GM18951 (cell line): ENCODE results near the gene SRSF9.

Experiments used
- POLR2A ChIP-seq: IDR thresholded peaks from 4 replicates; pipeline ENCODE4 v1.6.1; 2011; ENCODE audit warnings: mild to moderate bottlenecking; ENCODE audit not compliant: insufficient read length, insufficient read depth; ENCODE audit errors: extremely low read depth
- in situ Hi-C: fragments of 300-500 bp; cut with MboI; formaldehyde crosslinking; loops from one replicate; pipeline ENCODE4 v1.12.0; 2022; ENCODE audit warnings: low sequenced_read_pairs, mixed read lengths, inconsistent platforms; ENCODE audit not compliant: unreplicated experiment

SRSF9 gene

DNA sequence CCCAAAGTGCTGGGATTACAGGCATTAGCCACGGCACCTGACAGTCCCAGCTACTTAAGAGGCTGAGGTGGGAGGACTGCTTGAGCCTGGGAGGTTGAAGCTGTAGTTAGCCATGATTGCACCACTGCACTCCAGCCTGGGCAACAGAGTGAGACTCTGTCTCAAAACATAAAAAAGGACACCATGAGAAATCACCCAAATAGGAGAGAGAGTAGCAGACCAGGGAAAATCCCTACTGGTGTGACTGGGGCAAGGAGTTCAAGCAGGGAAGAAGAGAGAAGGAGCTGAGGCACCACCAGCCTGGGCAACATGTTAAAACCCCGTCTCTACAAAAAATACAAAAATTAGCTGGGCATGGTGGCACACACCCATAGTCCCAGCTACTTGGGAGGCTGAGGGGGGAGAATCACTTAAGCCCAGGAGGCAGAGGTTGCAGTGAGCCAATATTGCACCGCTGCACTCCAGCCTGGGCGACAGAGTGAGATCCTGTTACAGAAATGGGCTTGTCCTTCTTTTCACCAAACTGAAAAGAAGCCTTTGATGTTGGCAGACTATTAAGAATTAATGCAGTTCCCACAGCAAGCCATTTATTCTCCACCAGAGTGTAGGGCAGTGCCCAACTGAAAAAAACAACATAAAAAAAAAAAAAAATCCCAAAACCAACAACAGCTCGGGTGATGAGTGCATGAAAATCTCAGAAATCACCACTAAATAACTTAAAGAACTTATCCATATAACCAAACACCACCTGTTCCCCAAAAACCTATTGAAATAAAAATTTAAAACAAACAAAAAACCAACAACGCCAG lies 4.5 kb upstream of the SRSF9 start:
- no peak for TF ChIP-seq POLR2A

DNA sequence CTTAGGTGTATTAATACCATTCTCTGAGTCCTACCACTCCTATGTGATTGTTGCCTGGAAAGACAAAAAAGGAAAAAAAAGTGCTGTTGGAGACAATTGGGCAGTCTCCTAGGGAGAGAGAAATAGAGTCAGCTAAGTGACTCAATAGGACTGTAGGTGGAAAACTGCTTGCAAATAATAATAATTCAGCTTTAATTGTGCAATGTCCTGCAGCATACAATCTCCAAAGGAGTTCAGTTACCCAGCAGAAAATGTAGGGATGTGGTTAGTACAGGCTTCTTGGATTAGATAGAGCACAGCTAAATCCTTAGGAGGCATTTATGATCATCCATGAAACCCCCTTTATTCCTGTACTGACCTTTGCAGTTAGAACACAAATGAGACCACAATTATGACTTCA lies 3.0 kb upstream of the SRSF9 start:
- in situ Hi-C loops = no loop called here

More for the DNA sequence above, 4.5 kb upstream of the SRSF9 start:
- in situ Hi-C loops = no loop called here

DNA sequence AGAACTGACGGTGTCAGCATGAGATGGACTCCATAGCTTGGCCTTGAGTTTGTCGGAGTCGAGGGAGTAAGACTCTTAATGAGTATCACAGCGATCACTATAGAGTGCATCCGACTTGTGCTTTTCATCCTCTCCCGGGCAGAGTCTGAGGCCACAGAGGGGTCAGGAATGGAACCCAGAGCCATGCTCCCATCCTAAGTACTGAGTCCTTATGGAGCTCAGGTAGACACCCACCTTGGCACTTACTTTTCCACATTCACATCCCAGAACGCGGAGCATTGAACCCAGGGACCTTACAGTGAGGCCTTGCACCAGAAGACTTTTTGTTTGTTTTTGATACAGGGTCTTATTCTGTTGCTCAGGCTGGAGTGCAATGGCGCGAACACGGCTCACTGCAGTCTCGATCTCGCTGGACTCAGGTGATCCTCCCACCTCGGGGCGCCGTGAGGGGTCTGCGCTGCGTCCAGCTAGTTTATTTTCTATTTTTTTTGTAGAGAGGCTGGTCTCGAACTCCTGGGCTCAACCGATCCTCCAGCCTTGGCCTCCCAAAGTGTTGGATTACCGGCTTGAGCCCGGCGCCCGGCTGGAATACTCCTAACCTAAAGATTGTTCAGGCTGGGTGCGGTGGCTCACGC lies 719 bp upstream of the SRSF9 start:
- TF ChIP-seq POLR2A = no peak
- in situ Hi-C loops = no loop called here

More for the DNA sequence above, 3.0 kb upstream of the SRSF9 start:
- no peak for TF ChIP-seq POLR2A

DNA sequence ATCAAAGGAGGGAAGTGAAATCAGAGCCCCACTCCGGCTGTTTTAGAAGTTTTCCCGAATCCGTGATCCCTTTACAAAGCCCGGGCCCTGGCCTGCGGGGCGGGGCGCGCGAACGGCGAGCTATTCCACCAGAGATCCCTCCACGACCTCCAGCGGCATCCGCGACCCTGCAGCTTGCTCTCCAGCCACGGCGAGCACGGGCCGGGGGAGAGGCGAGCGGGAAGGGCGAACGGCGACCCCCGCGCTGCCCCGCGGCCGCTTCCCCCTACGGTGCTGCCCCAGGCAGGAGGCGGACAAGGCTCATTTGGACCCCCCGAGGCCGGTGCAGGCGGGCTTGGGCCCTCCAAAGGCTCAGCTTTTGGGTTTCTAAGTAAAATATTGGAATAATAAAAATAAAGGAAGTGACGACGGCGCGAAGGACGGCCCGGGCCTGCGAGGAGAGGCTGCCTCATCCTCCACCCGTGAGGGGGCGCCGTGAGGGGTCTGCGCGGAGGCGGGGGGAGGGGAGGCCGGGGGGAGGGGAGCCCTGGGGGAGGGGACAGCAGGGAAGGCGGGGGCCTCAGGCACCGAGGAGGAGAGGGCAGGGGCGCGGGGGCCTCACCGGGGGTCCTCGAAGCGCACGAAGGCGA lies 613 bp downstream of the SRSF9 start:
- no peak for TF ChIP-seq POLR2A
- in situ Hi-C loops = no loop called here

DNA sequence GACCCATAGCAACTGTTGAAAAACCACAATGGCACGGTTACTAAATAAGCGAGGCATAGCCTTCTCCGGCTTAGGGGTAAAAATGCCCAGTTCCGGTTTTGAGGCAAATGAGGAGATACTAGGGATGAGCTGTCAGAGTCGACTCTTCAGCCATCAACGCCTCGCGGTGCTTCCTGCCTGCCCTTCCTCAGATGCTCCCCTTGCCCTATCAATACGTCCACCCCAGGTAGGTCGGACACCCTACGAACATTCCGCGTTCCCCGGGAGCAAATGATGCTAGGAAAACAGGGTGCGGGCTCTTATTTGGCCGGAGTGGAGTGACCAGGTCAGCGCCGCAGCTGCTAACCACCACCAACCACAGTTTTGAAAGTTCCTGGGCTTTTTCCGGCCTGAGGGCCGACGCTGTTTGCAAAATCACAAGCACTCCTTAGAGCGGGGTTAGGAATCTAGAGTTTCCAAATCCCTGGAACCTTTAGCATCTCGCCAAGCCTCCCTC lies 1.2 kb downstream of the SRSF9 start:
- in situ Hi-C loops = no loop called here
- peak; percentile 19 for TF ChIP-seq POLR2A

DNA sequence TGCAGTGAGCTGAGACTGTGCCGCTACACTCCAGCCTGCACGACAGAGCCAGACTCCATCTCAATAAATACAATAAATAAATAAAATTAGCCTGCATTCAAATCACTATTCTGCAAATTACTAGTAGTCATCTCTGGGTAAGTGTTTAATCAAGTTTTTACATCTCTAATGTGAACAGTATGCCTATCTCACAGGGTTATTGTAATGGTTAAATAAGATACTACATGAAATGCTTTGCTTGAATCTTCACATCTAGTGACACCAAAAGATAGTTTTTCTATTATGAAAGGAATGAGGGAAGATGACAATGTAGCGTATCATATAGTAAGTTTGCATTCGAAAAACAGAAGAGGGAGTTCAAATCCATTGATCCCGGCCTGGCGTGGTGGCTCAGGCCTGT lies 2.1 kb downstream of the SRSF9 start:
- no peak for TF ChIP-seq POLR2A
- in situ Hi-C loops = no loop called here

DNA sequence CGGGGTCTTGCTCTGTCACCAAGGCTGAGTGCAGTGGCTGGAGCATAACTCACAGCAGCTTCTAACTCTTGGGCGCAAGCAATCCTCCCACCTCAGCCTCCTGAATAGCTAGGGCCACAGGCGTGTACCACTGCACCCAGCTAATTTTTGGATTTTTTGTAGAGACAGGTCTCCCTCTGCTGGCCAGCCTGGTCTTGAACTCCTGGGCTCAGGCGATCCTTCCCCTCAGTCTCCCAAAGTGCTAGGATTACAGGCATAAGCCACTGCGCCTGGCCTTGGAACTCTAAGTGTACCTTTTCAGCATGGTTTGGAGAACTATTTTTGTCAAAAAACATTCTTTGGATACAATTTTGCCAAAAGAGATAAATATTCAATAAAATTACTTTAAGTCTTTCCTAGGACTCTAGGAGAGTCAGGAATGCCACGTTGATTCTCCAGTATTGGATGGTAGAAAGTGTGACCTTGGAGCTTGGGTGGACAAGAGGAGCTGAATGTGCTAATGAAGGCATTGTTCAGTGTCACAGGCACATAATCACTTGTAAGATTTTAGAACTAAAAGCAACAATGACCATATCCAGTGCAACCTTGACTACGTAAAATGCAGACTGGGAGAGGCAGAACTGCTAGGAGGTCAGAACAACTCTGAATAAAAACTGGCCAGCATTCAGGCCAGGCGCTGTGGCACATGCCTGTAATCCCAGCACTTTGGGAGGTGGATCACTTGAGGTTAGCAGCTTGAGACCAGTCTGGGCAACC lies 2.8 kb downstream of the SRSF9 start:
- in situ Hi-C loops = no loop called here
- TF ChIP-seq POLR2A = no peak

DNA sequence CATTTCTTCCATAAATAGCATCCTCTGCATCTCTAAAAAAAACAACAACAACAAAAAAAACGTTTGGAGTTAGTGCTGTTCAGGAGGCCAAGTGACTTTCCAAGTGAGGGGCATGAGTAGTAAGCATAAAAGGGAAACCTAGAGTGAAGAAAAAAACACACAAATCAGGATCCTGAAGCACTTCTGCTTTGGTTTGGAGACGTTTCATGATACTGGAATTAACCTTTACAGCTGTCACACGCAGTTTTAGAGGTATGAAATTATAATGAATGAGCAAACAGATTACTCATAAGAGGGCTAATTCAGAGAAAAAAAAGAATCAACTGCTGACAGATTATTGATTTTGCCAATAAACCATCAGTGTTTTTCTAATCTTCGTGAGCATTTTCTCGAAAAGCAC lies 3.8 kb downstream of the SRSF9 start:
- in situ Hi-C loops = no loop called here
- no peak for TF ChIP-seq POLR2A

DNA sequence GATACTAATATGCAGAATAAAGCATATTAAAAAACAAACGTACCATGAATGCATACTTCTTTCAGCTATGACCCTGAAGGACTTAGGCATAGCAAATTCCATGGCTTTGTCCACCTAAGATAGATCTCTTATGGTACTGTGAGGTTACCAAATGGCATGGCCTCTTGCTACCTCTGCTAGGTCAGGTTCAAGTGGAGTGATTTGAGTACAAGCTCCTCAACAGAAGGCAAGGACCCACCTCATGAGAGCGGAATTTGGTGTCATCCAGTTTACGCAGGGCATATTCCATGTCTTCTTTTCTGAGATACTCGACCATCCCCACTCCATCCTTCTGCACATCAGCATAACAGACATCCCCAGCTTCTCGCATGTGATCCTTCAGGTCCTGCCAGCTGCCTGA lies 5.8 kb downstream of the SRSF9 start:
- in situ Hi-C loops = no loop called here
- peak; percentile 20 for TF ChIP-seq POLR2A

DNA sequence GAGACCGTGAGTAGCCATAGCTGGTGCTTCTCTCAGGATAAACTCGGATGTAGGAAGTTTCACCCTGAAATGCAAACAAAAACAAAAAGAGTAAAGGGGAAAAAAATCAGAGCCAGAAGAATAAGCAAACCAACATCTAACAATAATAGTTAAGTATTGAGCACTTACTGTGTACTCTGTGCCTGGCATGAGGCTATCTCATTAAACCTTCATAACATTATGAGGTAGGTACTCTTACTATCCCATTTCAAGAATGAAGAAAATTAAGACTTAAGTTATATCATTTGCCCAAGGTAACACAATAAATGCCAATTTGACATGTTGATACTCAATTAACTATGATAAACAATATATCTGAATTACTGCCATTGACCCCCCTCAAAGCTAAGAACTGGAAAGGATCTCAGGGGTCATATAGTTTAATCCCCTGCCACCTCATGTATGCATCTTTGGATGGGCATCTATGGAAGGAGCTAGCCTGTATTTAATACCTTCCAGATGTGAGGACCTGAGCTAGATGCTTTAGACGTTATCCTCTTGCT lies 7.4 kb downstream of the SRSF9 start:
- no peak for TF ChIP-seq POLR2A
- in situ Hi-C loops = no loop called here

DNA sequence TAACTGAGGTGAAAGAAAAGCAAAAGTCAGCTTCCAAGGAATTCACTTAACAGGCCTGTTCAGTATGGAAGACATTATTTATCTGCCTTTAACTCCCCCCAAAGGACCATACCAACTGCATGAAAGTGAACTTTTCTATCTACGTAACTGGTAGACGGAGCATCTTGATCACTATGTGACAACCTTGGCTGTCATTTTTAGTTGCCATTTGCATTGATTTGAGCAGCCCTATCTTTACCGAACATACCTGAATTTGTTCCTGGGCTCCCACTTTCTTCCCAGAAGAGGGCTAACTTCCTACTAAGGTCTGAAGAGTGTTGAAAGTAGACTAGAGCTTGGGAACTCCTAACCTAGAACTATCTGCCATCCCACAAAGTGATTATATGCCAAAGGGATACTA lies 9.4 kb downstream of the SRSF9 start:
- in situ Hi-C loops = no loop called here
- TF ChIP-seq POLR2A = no peak

DNA sequence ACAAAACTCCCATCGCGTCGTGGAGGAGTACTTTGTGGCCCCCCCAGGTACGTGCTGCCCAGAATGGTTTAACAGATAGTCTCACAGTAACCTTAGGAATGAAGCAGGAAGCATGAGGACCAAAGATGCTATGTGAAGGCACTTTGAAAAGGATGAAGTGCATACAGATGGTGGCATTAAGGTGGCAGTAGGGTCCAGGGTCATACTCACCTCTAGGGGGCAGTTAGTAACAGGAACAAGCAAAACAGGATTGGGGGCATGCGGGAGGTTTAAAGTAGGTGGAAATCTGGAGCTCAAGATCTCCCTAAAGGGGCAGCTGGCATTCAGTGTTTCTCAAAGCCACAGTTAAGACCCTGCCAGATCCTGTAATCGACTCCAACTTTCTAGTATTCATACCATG lies 12.4 kb downstream of the SRSF9 start:
- TF ChIP-seq POLR2A = no peak
- in situ Hi-C loops = no loop called here

DNA sequence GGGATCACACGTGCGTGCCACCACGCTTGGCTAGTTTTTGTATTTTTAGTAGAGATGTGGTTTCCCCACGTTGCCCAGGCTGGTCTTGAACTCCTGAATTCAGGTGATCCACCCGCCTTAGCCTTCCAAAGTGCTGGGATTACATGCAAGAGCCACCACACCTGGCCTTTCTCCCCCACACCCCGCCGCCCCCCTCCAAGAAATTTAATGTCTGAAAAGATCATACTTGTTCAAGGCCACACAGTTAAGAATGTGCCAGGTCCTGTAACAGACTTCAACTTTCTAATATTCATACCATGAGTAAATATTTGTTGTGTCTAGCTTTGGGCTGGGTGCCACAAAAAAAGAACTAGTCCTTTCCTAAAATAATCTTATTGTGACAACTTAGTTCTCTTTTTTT lies 14.2 kb downstream of the SRSF9 start:
- TF ChIP-seq POLR2A = no peak
- in situ Hi-C loops = no loop called here
